HG02763 (cell line): ENCODE measurements around the gene ELK3.
"Not testable (repeated sequence)": the region's sequence is repeated elsewhere in the genome, so short reads cannot be mapped to it uniquely, and the experiment has no call there.

Source experiments
- ATAC-seq: cut with Tn5 transposase; IDR thresholded peaks from one replicate; pipeline ENCODE4 v1.9.1; 2021; ENCODE audit warnings: mild to moderate bottlenecking, moderate library complexity; ENCODE audit not compliant: unreplicated experiment

ELK3 gene

GRCh38 chr12:96300064-96300463 is 105.9 kb downstream of the ELK3 start:
- ATAC-seq = no peak

- no peak for ATAC-seq
Measured at GRCh38 chr12:96301732-96302131, 107.6 kb downstream of the ELK3 start.

- no peak for ATAC-seq
Measured at GRCh38 chr12:96302687-96303310, 108.6 kb downstream of the ELK3 start.

GRCh38 chr12:96303653-96304052 is 109.5 kb downstream of the ELK3 start:
- no peak for ATAC-seq

- ATAC-seq = no peak
Measured at GRCh38 chr12:96305665-96306064, 111.5 kb downstream of the ELK3 start.

- ATAC-seq = no peak
Measured at GRCh38 chr12:96308881-96309280, 114.7 kb downstream of the ELK3 start.

- no peak for ATAC-seq
Measured at GRCh38 chr12:96310067-96310466, 115.9 kb downstream of the ELK3 start.

GRCh38 chr12:96311191-96311590 is 117.0 kb downstream of the ELK3 start:
- ATAC-seq = no peak

GRCh38 chr12:96313606-96314005 is 119.4 kb downstream of the ELK3 start:
- no peak for ATAC-seq

- no peak for ATAC-seq
Measured at GRCh38 chr12:96314723-96315122, 120.5 kb downstream of the ELK3 start.

GRCh38 chr12:96315741-96316481 is 121.7 kb downstream of the ELK3 start:
- not testable (repeated sequence) for ATAC-seq

GRCh38 chr12:96317801-96318200 is 123.6 kb downstream of the ELK3 start:
- ATAC-seq = not testable (repeated sequence)
